IMR-90 (cell line): Measurements from ENCODE around the gene TEAD1. TPM values are rescaled to one million over a fixed set of nuclear protein-coding genes. Genes with fewer than 3 reads are reported as not detected.

Experiments used
- ATAC-seq: fragments of 200-7000 bp; cut with Tn5 transposase; 2 replicates; pipeline ENCODE4 v1.9.1; 2020; ENCODE audit warnings: low read depth, mild to moderate bottlenecking, moderate library complexity
- BruUV-seq: library from RNA; stranded (reverse); fragments of 400-500 nt; replicated peaks from 2 replicates; lab custom pipeline; 2021; lab: Mats Ljungman, UMichigan
- CTCF ChIA-PET: fragments of 300-600 bp; formaldehyde crosslinking; extraction: SDS; loops from one replicate; lab custom pipeline; 2021; ENCODE audit warnings: antibody characterized with exemption; lab: Yijun Ruan, JAX
- POLR2A ChIA-PET: fragments of 300-600 bp; sonication (Branson Sonifier 250); formaldehyde crosslinking; loops from one replicate; lab custom pipeline; 2022; ENCODE audit warnings: antibody characterized with exemption; ENCODE audit not compliant: unreplicated experiment; lab: Charles Lee
- DNase-seq: peaks from one replicate; pipeline ENCODE4 v3.0.0; 2013
- H2AFZ ChIP-seq: replicated peaks from 2 replicates; pipeline ENCODE3; 2013; ENCODE audit warnings: low read length, mild to moderate bottlenecking; ENCODE audit not compliant: poor library complexity
- H2AK5ac ChIP-seq: 2 replicates; pipeline ENCODE4 v1.6.1; 2013; ENCODE audit warnings: low read depth, low read length, inconsistent platforms
- H2AK9ac ChIP-seq: replicated peaks from 2 replicates; pipeline ENCODE3; 2013; ENCODE audit warnings: mild to moderate bottlenecking, low read depth, low read length, moderate library complexity; ENCODE audit not compliant: poor library complexity
- H2BK120ac ChIP-seq: 2 replicates; pipeline ENCODE4 v1.6.1; 2013; ENCODE audit warnings: low read depth, low read length, inconsistent platforms
- H2BK15ac ChIP-seq: 3 replicates; pipeline ENCODE4 v1.6.1; 2013; ENCODE audit warnings: low read depth, low read length, inconsistent platforms
- H2BK20ac ChIP-seq: 2 replicates; pipeline ENCODE4 v1.6.1; 2013; ENCODE audit warnings: low read depth, mild to moderate bottlenecking, inconsistent platforms, low read length, moderate library complexity
- H2BK5ac ChIP-seq: 2 replicates; pipeline ENCODE4 v1.6.1; 2013; ENCODE audit warnings: mild to moderate bottlenecking, low read depth, low read length, inconsistent platforms; ENCODE audit not compliant: poor library complexity, severe bottlenecking
- H3K14ac ChIP-seq: replicated peaks from 2 replicates; pipeline ENCODE4 v1.6.1; 2013; ENCODE audit warnings: low read depth, low read length, inconsistent platforms
- H3K18ac ChIP-seq: 2 replicates; pipeline ENCODE4 v1.6.1; 2013; ENCODE audit warnings: low read depth, low read length, control low read depth
- H3K23ac ChIP-seq: 2 replicates; pipeline ENCODE4 v1.6.1; 2013; ENCODE audit warnings: low read depth, low read length, inconsistent platforms
- H3K27ac ChIP-seq: 2 replicates; pipeline ENCODE4 v1.5.1; 2013; ENCODE audit warnings: mild to moderate bottlenecking, control low read depth, low read length; ENCODE audit not compliant: insufficient read depth
- H3K27me3 ChIP-seq: 2 replicates; pipeline ENCODE4 v1.6.1; 2013; ENCODE audit warnings: low read length; ENCODE audit not compliant: control insufficient read depth, insufficient read depth
- H3K36me3 ChIP-seq: 2 replicates; pipeline ENCODE4 v1.6.1; 2013; ENCODE audit warnings: low read length, mixed read lengths; ENCODE audit not compliant: control insufficient read depth, insufficient read depth
- H3K4ac ChIP-seq: 2 replicates; pipeline ENCODE4 v1.6.1; 2013; ENCODE audit warnings: low read depth, low read length, inconsistent platforms
- H3K4me1 ChIP-seq: 2 replicates; pipeline ENCODE4 v1.6.1; 2013; ENCODE audit warnings: low read length, mixed read lengths; ENCODE audit not compliant: control insufficient read depth, insufficient read depth
- H3K4me2 ChIP-seq: 2 replicates; pipeline ENCODE4 v1.6.1; 2013; ENCODE audit warnings: low read depth, mild to moderate bottlenecking, control low read depth, low read length, moderate library complexity
- H3K4me3 ChIP-seq: 2 replicates; pipeline ENCODE4 v1.5.1; 2013; ENCODE audit warnings: low read depth, mild to moderate bottlenecking, control low read depth, low read length, moderate library complexity; ENCODE audit not compliant: insufficient read depth
- H3K56ac ChIP-seq: 2 replicates; pipeline ENCODE4 v1.6.1; 2013; ENCODE audit warnings: low read length, inconsistent platforms; ENCODE audit not compliant: insufficient read depth; ENCODE audit errors: extremely low read depth
- H3K79me1 ChIP-seq, 2 experiments: 2 replicates each; pipeline ENCODE4 v1.6.1; 2013; ENCODE audit warnings: low read length in 2 of 2, inconsistent platforms in 1 of 2, low read depth in 1 of 2
- H3K9ac ChIP-seq: 2 replicates; pipeline ENCODE4 v1.6.1; 2013; ENCODE audit warnings: low read depth, low read length, control low read depth
- H3K9me1 ChIP-seq: 2 replicates; pipeline ENCODE4 v1.6.1; 2013; ENCODE audit warnings: low read length, inconsistent platforms; ENCODE audit not compliant: insufficient read depth
- H3K9me3 ChIP-seq: 2 replicates; pipeline ENCODE4 v1.6.1; 2013; ENCODE audit warnings: low read length; ENCODE audit not compliant: control insufficient read depth, insufficient read depth
- H4K20me1 ChIP-seq: 2 replicates; pipeline ENCODE4 v1.6.1; 2013; ENCODE audit warnings: low read length, inconsistent platforms; ENCODE audit not compliant: insufficient read depth
- H4K5ac ChIP-seq: 2 replicates; pipeline ENCODE4 v1.6.1; 2013; ENCODE audit warnings: mild to moderate bottlenecking, low read depth, low read length, control low read depth
- H4K8ac ChIP-seq, 2 experiments: 2 replicates each; pipeline ENCODE4 v1.6.1; 2013; ENCODE audit warnings: low read depth in 2 of 2, low read length in 2 of 2, control low read depth in 1 of 2, inconsistent platforms in 1 of 2
- H4K91ac ChIP-seq: 2 replicates; pipeline ENCODE4 v1.6.1; 2013; ENCODE audit warnings: low read depth, low read length, inconsistent platforms; ENCODE audit not compliant: insufficient read depth
- CEBPB ChIP-seq: IDR thresholded peaks from 2 replicates; pipeline ENCODE4 v1.6.1; 2012; ENCODE audit warnings: low read depth, low read length, improper control_type of control experiment
- RAD21 ChIP-seq: IDR thresholded peaks from 2 replicates; pipeline ENCODE4 v1.6.1; 2012; ENCODE audit warnings: low read length, improper control_type of control experiment
- WGBS, 2 experiments: methylation state at CpG; one replicate each; pipeline versions ENCODE4 v1.1.5 to v1.1.7; 2013; ENCODE audit warnings: missing lambda C conversion rate in 2 of 2; ENCODE audit not compliant: insufficient read length in 1 of 2; ENCODE audit errors: extremely low coverage in 2 of 2; 5-methylcytosine and 5-hydroxymethylcytosine counted together
- dilution Hi-C: fragments of 300-500 bp; cut with HindIII; formaldehyde crosslinking; loops from one replicate; pipeline ENCODE4 v1.14.3; 2018; ENCODE audit warnings: low sequenced_read_pairs; ENCODE audit not compliant: unreplicated experiment
- in situ Hi-C: fragments of 300-500 bp; cut with MboI; formaldehyde crosslinking; loops from 3 replicates; pipeline ENCODE4 v1.14.3; 2019; ENCODE audit warnings: low sequenced_read_pairs, inconsistent platforms, mixed read lengths
- intact Hi-C: fragments of 100-400 bp; cut with micrococcal nuclease; formaldehyde crosslinking; loops from 2 replicates; pipeline ENCODE4 v1.10.0; 2022
- polyA plus RNA-seq, 3 experiments: library from polyadenylated mRNA; depleted of rRNA; stranded (reverse); fragments of >200 nt; gene quantifications; 2 replicates each; pipeline ENCODE4 v1.2.3, GENCODE V29; 2012; ENCODE audit warnings: low replicate concordance in 1 of 3
- total RNA-seq: library from RNA; depleted of rRNA; stranded (reverse); fragments of >200 nt; gene quantifications from 2 replicates; pipeline ENCODE4 v1.2.3, GENCODE V29; 2012

TEAD1 gene
- total and polyA plus RNA-seq, 2 of the 4 experiments (the other 2 are of a cell fraction): 51.8 to 69.2 TPM

GRCh38 chr11:12829540-12830314 lies 155.5 kb downstream of the TEAD1 start:
- H2BK5ac ChIP-seq: no peak overlapping the region
- H3K27me3 ChIP-seq: no peaks in the 10 kb centered on the region
- H3K79me1 ChIP-seq: peaks cover 8 to 89% of the 10 kb centered on the region in 2 experiments
- intact Hi-C loops (no loop called here), in situ Hi-C loops (no loop called here), dilution Hi-C loops (no loop called here)
- H3K4me1 ChIP-seq: peaks cover 16% of the 10 kb centered on the region
- 100% methylated on average over 1 of the region's 2 CpGs; no CpG with 5 or more reads in 1 of the 2 experiments for WGBS, 2 experiments
- H3K4ac ChIP-seq: no peak overlapping the region
- H3K9ac ChIP-seq: no peak overlapping the region
- H3K9me3 ChIP-seq: no peaks in the 10 kb centered on the region
- peaks cover 31% of the 10 kb centered on the region for H3K9me1 ChIP-seq
- H4K5ac ChIP-seq: no peak overlapping the region
- H2AK5ac ChIP-seq: no peak overlapping the region
- TF ChIP-seq CEBPB (peak; percentile 25; the same call in 1 of the 2 replicates), RAD21 (no peak)
- peaks cover 85% of the 10 kb centered on the region for H4K20me1 ChIP-seq
- H4K91ac ChIP-seq: no peak overlapping the region
- ChIA-PET CTCF (no interaction called here), POLR2A (no interaction called here)
- H4K8ac ChIP-seq: no peak overlapping the region
- no peak for DNase-seq
- H2BK120ac ChIP-seq: no peak overlapping the region
- no peak overlapping the region for H2BK15ac ChIP-seq
- no peak overlapping the region for H2AFZ ChIP-seq
- no peak overlapping the region for H3K14ac ChIP-seq
- no peak overlapping the region for H3K27ac ChIP-seq
- no peak overlapping the region; the same call in 1 of the 2 replicates for H3K4me2 ChIP-seq
- peak overlapping the region; percentile 65; the same call in 1 of the 2 replicates for H3K23ac ChIP-seq
- no peaks in the 10 kb centered on the region for H3K36me3 ChIP-seq
- ATAC-seq: no peak
- no peak overlapping the region for H2AK9ac ChIP-seq
- no TSS peak for BruUV-seq
- H2BK20ac ChIP-seq: no peak overlapping the region
- H3K18ac ChIP-seq: no peak overlapping the region
- no peak overlapping the region for H3K4me3 ChIP-seq
- no peak overlapping the region for H3K56ac ChIP-seq
